GM21381 (cell line): ENCODE results near the gene THEM5.

Experiments
- ATAC-seq: cut with Tn5 transposase; IDR thresholded peaks from one replicate; pipeline ENCODE4 v1.9.1; 2021; ENCODE audit warnings: mild to moderate bottlenecking, moderate library complexity; ENCODE audit not compliant: unreplicated experiment

THEM5 gene

GRCh38 chr1:151841141-151841540, 12.4 kb downstream of the THEM5 start:
- no peak for ATAC-seq

- no peak for ATAC-seq
These were observed 13.1 kb downstream of the THEM5 start for GRCh38 chr1:151840421-151840820.

GRCh38 chr1:151839457-151840403, 13.8 kb downstream of the THEM5 start, which contains the start of gene C2CD4D:
C2CD4D (minus strand) TSS chr1:151839820; CDS start chr1:151838989, 831 bp downstream.
- no peak for ATAC-seq

GRCh38 chr1:151839082-151839412, 14.5 kb downstream of the THEM5 start:
- no peak for ATAC-seq

GRCh38 chr1:151838222-151839081, 15.1 kb downstream of the THEM5 start:
- no peak for ATAC-seq

- ATAC-seq: no peak
These were observed 15.7 kb downstream of the THEM5 start for GRCh38 chr1:151837884-151838221.

- no peak for ATAC-seq
These were observed 16.3 kb downstream of the THEM5 start for GRCh38 chr1:151837197-151837596.

GRCh38 chr1:151835596-151835995, 17.9 kb downstream of the THEM5 start:
- no peak for ATAC-seq

GRCh38 chr1:151834239-151834638, 19.3 kb downstream of the THEM5 start:
- no peak for ATAC-seq

- no peak for ATAC-seq
These were observed 20.2 kb downstream of the THEM5 start for GRCh38 chr1:151833172-151833900.

- ATAC-seq: no peak
These were observed 21.1 kb downstream of the THEM5 start for GRCh38 chr1:151832318-151832980.

- no peak for ATAC-seq
These were observed 21.9 kb downstream of the THEM5 start, which contains the start of gene RORC for GRCh38 chr1:151831605-151832004. RORC (minus strand) TSS chr1:151831802; CDS start chr1:151831764, 38 bp downstream.

- ATAC-seq: no peak
These were observed 22.3 kb downstream of the THEM5 start for GRCh38 chr1:151831256-151831591.

- no peak for ATAC-seq
These were observed 23.5 kb downstream of the THEM5 start for GRCh38 chr1:151830055-151830454.

GRCh38 chr1:151829352-151830046, 24.0 kb downstream of the THEM5 start:
- ATAC-seq: no peak

GRCh38 chr1:151828921-151829320, 24.6 kb downstream of the THEM5 start:
- ATAC-seq: no peak

GRCh38 chr1:151827853-151828252, 25.7 kb downstream of the THEM5 start:
- no peak for ATAC-seq

GRCh38 chr1:151825751-151826660, 27.5 kb downstream of the THEM5 start:
- ATAC-seq: no peak

- ATAC-seq: no peak
These were observed 28.3 kb downstream of the THEM5 start for GRCh38 chr1:151825204-151825603.
